Endodermal cell (in vitro differentiated cells): ENCODE results near the gene CCND1. TPM values are rescaled to one million over a fixed set of nuclear protein-coding genes. Genes with fewer than 3 reads are reported as not detected.

ENCODE experiments used
- DNase-seq: peaks from one replicate; pipeline ENCODE4 v3.0.0-alpha.2; 2017
- H3K27ac ChIP-seq: 2 replicates; pipeline ENCODE4 v1.5.1; 2013; ENCODE audit warnings: mild to moderate bottlenecking, low read depth, low read length, moderate library complexity
- H3K27me3 ChIP-seq: 2 replicates; pipeline ENCODE4 v1.6.1; 2013; ENCODE audit warnings: mild to moderate bottlenecking, low read length, moderate library complexity; ENCODE audit not compliant: insufficient read depth, control insufficient read depth, poor library complexity, severe bottlenecking
- H3K36me3 ChIP-seq: 2 replicates; pipeline ENCODE4 v1.7.0; 2013; ENCODE audit warnings: mild to moderate bottlenecking, low read length, moderate library complexity; ENCODE audit not compliant: control insufficient read depth, insufficient read depth
- H3K4me1 ChIP-seq: one replicate; pipeline ENCODE4 v1.7.0; 2013; ENCODE audit warnings: low read length; ENCODE audit not compliant: control insufficient read depth, insufficient read depth
- H3K4me3 ChIP-seq: 2 replicates; pipeline ENCODE4 v1.5.1; 2013; ENCODE audit warnings: mild to moderate bottlenecking, low read length, moderate library complexity
- H3K9ac ChIP-seq: 2 replicates; pipeline ENCODE4 v1.6.1; 2013; ENCODE audit warnings: mild to moderate bottlenecking, low read length, moderate library complexity; ENCODE audit not compliant: poor library complexity, severe bottlenecking; ENCODE audit errors: extremely low read depth
- H3K9me3 ChIP-seq: 2 replicates; pipeline ENCODE4 v1.6.1; 2013; ENCODE audit warnings: mild to moderate bottlenecking, low read length, moderate library complexity; ENCODE audit not compliant: control insufficient read depth
- H3K27ac Mint-ChIP-seq: 2 replicates; pipeline ENCODE4 v1.8.0; 2020; ENCODE audit warnings: mixed read lengths
- H3K27me3 Mint-ChIP-seq: 2 replicates; pipeline ENCODE4 v1.8.0; 2021; ENCODE audit warnings: mild to moderate bottlenecking, mixed read lengths; ENCODE audit not compliant: insufficient read depth
- H3K36me3 Mint-ChIP-seq: 2 replicates; pipeline ENCODE4 v1.8.0; 2020; ENCODE audit warnings: low read depth, mixed read lengths
- H3K4me1 Mint-ChIP-seq: 2 replicates; pipeline ENCODE4 v1.8.0; 2020; ENCODE audit warnings: mixed read lengths
- H3K4me3 Mint-ChIP-seq: 2 replicates; pipeline ENCODE4 v1.8.0; 2020; ENCODE audit warnings: mild to moderate bottlenecking, moderate library complexity, mixed read lengths
- H3K9me3 Mint-ChIP-seq: 2 replicates; pipeline ENCODE4 v1.8.0; 2020; ENCODE audit warnings: mild to moderate bottlenecking, mixed read lengths
- WGBS, 2 experiments: methylation state at CpG; one replicate each; pipeline versions ENCODE4 v1.1.5 to v1.1.7; 2013; ENCODE audit warnings: missing lambda C conversion rate in 2 of 2, mixed read lengths in 1 of 2; ENCODE audit not compliant: insufficient coverage in 1 of 2, insufficient read length in 1 of 2; 5-methylcytosine and 5-hydroxymethylcytosine counted together
- total RNA-seq, 2 donors: library from RNA; stranded (reverse); fragmentation: NEBNext Ultra II Directional in 1 of 2; extraction: Animal tissue kit (Norgen Biotek cat#: 25700) in 1 of 2; gene quantifications; 2 replicates in 1 of 2; 3 replicates in 1 of 2; pipeline ENCODE4 v1.2.1, GENCODE V29; 2021
- TF ChIP-seq, protein P1 (sequence below): fragments of 200-600 bp; sonication (generic); conservative IDR thresholded peaks from 2 replicates; pipeline ENCODE4 v1.5.0; 2021; ENCODE audit warnings: antibody characterized with exemption, mild to moderate bottlenecking

Gene CCND1
- total RNA-seq, 2 donors from 2014 or later = 65.7 to 214 TPM

DNA sequence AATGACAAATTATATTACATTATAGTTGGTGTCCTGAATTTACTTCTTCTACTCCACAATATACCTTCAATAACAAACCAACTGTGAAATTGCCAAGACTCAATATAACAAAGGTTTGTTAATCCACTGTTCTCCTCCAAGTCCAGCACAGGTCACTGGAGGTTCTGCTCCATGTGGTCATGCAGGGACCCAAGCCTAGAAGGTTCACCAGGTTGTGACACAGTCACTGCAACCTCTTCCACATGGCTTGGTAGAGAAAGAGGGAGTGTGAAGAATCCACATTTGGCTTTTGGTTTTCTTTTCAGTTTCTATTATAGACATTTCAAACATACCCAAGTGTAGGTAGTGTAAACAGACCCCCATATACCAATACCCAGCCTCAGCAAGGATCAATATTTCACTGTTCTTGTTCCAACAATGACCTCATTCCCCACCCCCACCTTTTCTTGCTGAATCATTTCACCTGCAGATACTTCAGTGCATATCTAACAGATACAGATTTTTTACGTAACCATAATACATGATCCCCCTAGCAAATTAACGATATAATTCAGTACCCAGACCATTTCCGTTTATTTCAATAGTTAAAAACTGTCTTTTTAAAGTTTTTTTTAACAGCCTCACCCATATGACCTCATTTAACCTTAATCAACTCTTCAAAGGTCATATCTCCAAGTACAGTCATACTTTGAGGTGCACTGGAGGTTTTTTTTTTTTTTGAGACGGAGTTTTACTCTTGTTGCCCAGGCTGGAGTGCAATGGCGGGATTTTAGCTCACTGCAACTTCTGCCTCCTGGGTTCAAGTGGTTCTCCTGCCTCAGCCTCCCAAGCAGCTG lies 48.7 kb downstream of the CCND1 start:
- H3K27me3 Mint-ChIP-seq = peaks cover 10% of the 10 kb centered on the region
- Histone ChIP-seq H3K4me1 (no peaks in the 10 kb centered on the region), H3K9me3 (no peaks in the 10 kb centered on the region), H3K9ac (no peak overlapping the region), H3K4me3 (no peak overlapping the region), H3K27ac (no peak overlapping the region), H3K27me3 (peaks cover 8% of the 10 kb centered on the region), H3K36me3 (no peaks in the 10 kb centered on the region)
- peaks cover 5% of the 10 kb centered on the region for H3K4me1 Mint-ChIP-seq
- WGBS, 2 experiments = 96% methylated on average over 3 to 5 of the region's 5 CpGs
- H3K27ac Mint-ChIP-seq = no peak overlapping the region
- DNase-seq = no peak
- TF ChIP-seq, protein P1, sequence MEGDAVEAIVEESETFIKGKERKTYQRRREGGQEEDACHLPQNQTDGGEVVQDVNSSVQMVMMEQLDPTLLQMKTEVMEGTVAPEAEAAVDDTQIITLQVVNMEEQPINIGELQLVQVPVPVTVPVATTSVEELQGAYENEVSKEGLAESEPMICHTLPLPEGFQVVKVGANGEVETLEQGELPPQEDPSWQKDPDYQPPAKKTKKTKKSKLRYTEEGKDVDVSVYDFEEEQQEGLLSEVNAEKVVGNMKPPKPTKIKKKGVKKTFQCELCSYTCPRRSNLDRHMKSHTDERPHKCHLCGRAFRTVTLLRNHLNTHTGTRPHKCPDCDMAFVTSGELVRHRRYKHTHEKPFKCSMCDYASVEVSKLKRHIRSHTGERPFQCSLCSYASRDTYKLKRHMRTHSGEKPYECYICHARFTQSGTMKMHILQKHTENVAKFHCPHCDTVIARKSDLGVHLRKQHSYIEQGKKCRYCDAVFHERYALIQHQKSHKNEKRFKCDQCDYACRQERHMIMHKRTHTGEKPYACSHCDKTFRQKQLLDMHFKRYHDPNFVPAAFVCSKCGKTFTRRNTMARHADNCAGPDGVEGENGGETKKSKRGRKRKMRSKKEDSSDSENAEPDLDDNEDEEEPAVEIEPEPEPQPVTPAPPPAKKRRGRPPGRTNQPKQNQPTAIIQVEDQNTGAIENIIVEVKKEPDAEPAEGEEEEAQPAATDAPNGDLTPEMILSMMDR = no peak
- no peaks in the 10 kb centered on the region for H3K36me3 Mint-ChIP-seq
- H3K9me3 Mint-ChIP-seq = peaks cover 5% of the 10 kb centered on the region
- no peak overlapping the region for H3K4me3 Mint-ChIP-seq

DNA sequence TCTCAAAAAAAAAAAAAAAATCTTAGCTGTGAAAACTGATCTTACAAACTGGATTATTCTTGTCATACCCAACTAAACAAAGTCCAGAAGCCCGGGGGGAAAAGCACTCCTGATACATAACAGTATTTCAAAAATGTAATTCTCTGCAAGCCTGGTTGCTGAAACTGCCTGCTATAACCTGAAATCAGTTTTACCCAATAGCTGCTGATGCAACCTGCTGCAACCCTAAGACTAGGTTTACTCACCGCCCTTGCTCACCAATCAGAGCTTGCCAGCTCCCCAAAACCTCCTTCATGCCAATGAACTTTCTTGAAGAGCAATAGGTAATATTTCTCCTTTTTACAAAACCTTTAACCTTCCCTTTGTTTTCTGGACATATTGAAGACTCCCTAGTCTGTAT lies 50.5 kb downstream of the CCND1 start:
- no peak for DNase-seq
- Mint-ChIP-seq H3K36me3 (no peaks in the 10 kb centered on the region), H3K4me3 (no peak overlapping the region), H3K27ac (no peak overlapping the region), H3K9me3 (peaks cover 5% of the 10 kb centered on the region), H3K27me3 (peaks cover 1% of the 10 kb centered on the region), H3K4me1 (peaks cover 5% of the 10 kb centered on the region)
- Histone ChIP-seq H3K4me1 (no peaks in the 10 kb centered on the region), H3K27ac (no peak overlapping the region), H3K36me3 (no peaks in the 10 kb centered on the region), H3K9ac (no peak overlapping the region), H3K4me3 (no peak overlapping the region), H3K27me3 (no peaks in the 10 kb centered on the region), H3K9me3 (no peaks in the 10 kb centered on the region)
- 97 to 100% methylated on average over 2 of the region's 2 CpGs for WGBS, 2 experiments
- TF ChIP-seq, protein P1 = no peak

DNA sequence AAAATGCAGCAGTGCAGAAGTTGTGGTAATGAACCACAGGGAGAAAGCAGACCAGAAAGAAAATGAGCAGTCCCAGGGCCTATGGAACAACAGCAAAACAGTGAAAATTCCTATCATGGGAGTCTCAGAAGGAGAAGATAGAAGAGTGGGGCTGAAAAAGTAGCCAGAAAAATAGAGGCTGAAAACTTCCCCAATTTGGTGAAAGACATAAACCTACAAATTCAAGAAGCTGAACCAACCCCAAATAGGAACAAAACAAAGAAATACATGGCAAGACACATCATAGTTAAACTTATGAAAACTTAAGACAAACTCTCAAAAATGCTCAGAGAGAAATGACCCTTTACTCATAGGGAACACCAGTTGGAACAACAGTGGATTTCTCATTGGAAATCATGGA lies 51.5 kb downstream of the CCND1 start:
- Mint-ChIP-seq H3K9me3 (peaks cover 5% of the 10 kb centered on the region), H3K36me3 (no peaks in the 10 kb centered on the region), H3K4me3 (no peak overlapping the region), H3K4me1 (peaks cover 5% of the 10 kb centered on the region), H3K27me3 (no peaks in the 10 kb centered on the region), H3K27ac (no peak overlapping the region)
- no peak for DNase-seq
- Histone ChIP-seq H3K4me1 (no peaks in the 10 kb centered on the region), H3K4me3 (no peak overlapping the region), H3K27ac (no peak overlapping the region), H3K27me3 (no peaks in the 10 kb centered on the region), H3K36me3 (no peaks in the 10 kb centered on the region), H3K9ac (no peak overlapping the region), H3K9me3 (no peaks in the 10 kb centered on the region)
- TF ChIP-seq, protein P1 = no peak
